HCT116 (cell line): ENCODE results near the gene LMBR1. TPM values are rescaled to one million over a fixed set of nuclear protein-coding genes. Genes with fewer than 3 reads are reported as not detected.

Source experiments
- ATAC-seq: fragments of 200-7000 bp; cut with Tn5 transposase; 2 replicates; pipeline ENCODE4 v1.9.1; 2020; ENCODE audit warnings: mild to moderate bottlenecking, moderate library complexity
- BruUV-seq: library from RNA; stranded (reverse); fragments of 400-500 nt; replicated peaks from 2 replicates; lab custom pipeline; 2021; lab: Mats Ljungman, UMichigan
- CTCF ChIA-PET: fragments of 300-600 bp; sonication (Branson Sonifier 250); formaldehyde crosslinking; loops from one replicate; lab custom pipeline; 2021; ENCODE audit warnings: antibody characterized with exemption; lab: Charles Lee
- POLR2A ChIA-PET: fragments of 300-600, 350-600 bp; sonication (Branson Sonifier 250); formaldehyde crosslinking; loops from one replicate; lab custom pipeline; 2021; ENCODE audit warnings: antibody characterized with exemption; lab: Charles Lee
- RAD21 ChIA-PET, 2 experiments: fragments of 300-600 bp; sonication (Branson Sonifier 250); formaldehyde crosslinking; loops; one replicate each; lab custom pipeline; 2023; ENCODE audit warnings: low total read pairs in 2 of 2; ENCODE audit not compliant: uncharacterized antibody in 2 of 2, unreplicated experiment in 2 of 2, low non-redundant PET in 1 of 2; lab: Charles Lee
- DNase-seq: peaks from one replicate; pipeline ENCODE4 v3.0.0-alpha.2; 2010; ENCODE audit warnings: low read depth, low spot score
- H2AFZ ChIP-seq: fragments of 200-600 bp; shearing (Covaris generic), sonication (generic); 2 replicates; pipeline ENCODE4 v1.6.1; 2017; ENCODE audit warnings: low read depth, mixed run types, mixed read lengths, antibody characterized with exemption, low read length; ENCODE audit not compliant: poor library complexity, severe bottlenecking
- H3K27ac ChIP-seq: 2 replicates; pipeline ENCODE4 v1.5.1; 2012; ENCODE audit warnings: low read depth, low read length
- H3K27me3 ChIP-seq: fragments of 200-600 bp; sonication (generic); 2 replicates; pipeline ENCODE4 v1.6.1; 2016; ENCODE audit warnings: mixed run types, low read length, mixed read lengths; ENCODE audit not compliant: insufficient read depth
- H3K36me3 ChIP-seq, 2 experiments: fragments of 200-500 bp in 1 of 2; fragments of 200-600 bp in 1 of 2; sonication (Bioruptor generic) in 1 of 2; sonication (generic) in 1 of 2; 2 replicates each; pipeline versions ENCODE4 v1.5.1 to v1.6.1; 2014 to 2016; ENCODE audit warnings: low read length in 2 of 2, inconsistent platforms in 1 of 2, mixed read lengths in 1 of 2, mixed run types in 1 of 2; ENCODE audit not compliant: insufficient read depth in 2 of 2, control insufficient read depth in 1 of 2
- H3K4me1 ChIP-seq, 2 experiments: fragments of 200-600 bp in 1 of 2; sonication (generic) in 1 of 2; 2 replicates each; pipeline versions ENCODE4 v1.5.1 to v1.6.1; 2012 to 2017; ENCODE audit warnings: low read length in 2 of 2, inconsistent platforms in 1 of 2, mild to moderate bottlenecking in 1 of 2, mixed read lengths in 1 of 2, mixed run types in 1 of 2, moderate library complexity in 1 of 2; ENCODE audit not compliant: insufficient read depth in 2 of 2, control insufficient read depth in 1 of 2
- H3K4me2 ChIP-seq: fragments of 200-600 bp; sonication (generic); 2 replicates; pipeline ENCODE4 v1.6.1; 2017; ENCODE audit warnings: mixed run types, low read length, mixed read lengths
- H3K4me3 ChIP-seq, 2 experiments: fragments of 200-600 bp in 1 of 2; sonication (generic) in 1 of 2; replicated peaks in 1 of 2; 2 replicates each; pipeline ENCODE4 v1.5.1; 2011 to 2016; ENCODE audit warnings: low read length in 2 of 2, control low read depth in 1 of 2, low read depth in 1 of 2, mild to moderate bottlenecking in 1 of 2, mixed read lengths in 1 of 2, mixed run types in 1 of 2
- H3K79me2 ChIP-seq: fragments of 200-600 bp; sonication (generic); 2 replicates; pipeline ENCODE4 v1.6.1; 2017; ENCODE audit warnings: mild to moderate bottlenecking, mixed run types, low read length, moderate library complexity, mixed read lengths; ENCODE audit not compliant: insufficient read depth
- H3K9ac ChIP-seq: fragments of 200-600 bp; sonication (generic); 2 replicates; pipeline ENCODE4 v1.6.1; 2016; ENCODE audit warnings: low read length, mixed read lengths
- H3K9me2 ChIP-seq: fragments of 200-600 bp; sonication (generic), shearing (Covaris generic); 2 replicates; pipeline ENCODE4 v1.6.1; 2017; ENCODE audit warnings: mixed run types, mild to moderate bottlenecking, moderate library complexity; ENCODE audit not compliant: insufficient read depth
- H3K9me3 ChIP-seq, 2 experiments: fragments of 200-500 bp in 1 of 2; fragments of 200-600 bp in 1 of 2; sonication (Bioruptor generic) in 1 of 2; sonication (generic) in 1 of 2; 2 replicates each; pipeline ENCODE4 v1.6.1; 2014 to 2017; ENCODE audit warnings: low read length in 2 of 2, mixed read lengths in 2 of 2, inconsistent platforms in 1 of 2, low read depth in 1 of 2, mild to moderate bottlenecking in 1 of 2, mixed run types in 1 of 2, moderate library complexity in 1 of 2; ENCODE audit not compliant: control insufficient read depth in 1 of 2, insufficient read depth in 1 of 2
- H4K20me1 ChIP-seq: fragments of 200-600 bp; sonication (generic), shearing (Covaris generic); 2 replicates; pipeline ENCODE4 v1.6.1; 2017; ENCODE audit warnings: mixed run types, mild to moderate bottlenecking, moderate library complexity; ENCODE audit not compliant: insufficient read depth
- CBX3 ChIP-seq: IDR thresholded peaks from 2 replicates; pipeline ENCODE4 v1.6.1; 2012; ENCODE audit warnings: low read depth
- ELF1 ChIP-seq: IDR thresholded peaks from 2 replicates; pipeline ENCODE4 v1.6.1; 2012; ENCODE audit warnings: low read depth, borderline replicate concordance
- EZH2 ChIP-seq: fragments of 200-600 bp; sonication (generic); IDR thresholded peaks from 2 replicates; pipeline ENCODE4 v1.6.1; 2017; ENCODE audit warnings: antibody characterized with exemption, mixed run types
- EZH2phosphoT487 ChIP-seq: fragments of 200-600 bp; IDR thresholded peaks from 2 replicates; pipeline ENCODE4 v1.6.1; 2018; ENCODE audit warnings: antibody characterized with exemption, borderline replicate concordance
- JUND ChIP-seq: IDR thresholded peaks from 2 replicates; pipeline ENCODE4 v1.6.1; 2012
- POLR2A ChIP-seq: IDR thresholded peaks from 2 replicates; pipeline ENCODE4 v1.7.0; 2011; ENCODE audit warnings: borderline replicate concordance; ENCODE audit not compliant: insufficient read depth, insufficient read length; ENCODE audit errors: extremely low read depth
- RAD21 ChIP-seq: IDR thresholded peaks from 2 replicates; pipeline ENCODE4 v1.6.1; 2012; ENCODE audit warnings: low read depth, mild to moderate bottlenecking
- ZFX ChIP-seq: fragments of 450-650 bp; IDR thresholded peaks from 2 replicates; pipeline ENCODE4 v1.6.1; 2017
- intact Hi-C: fragments of 100-400 bp; cut with micrococcal nuclease; formaldehyde crosslinking; loops from 2 replicates; pipeline ENCODE4 v1.10.0; 2022
- total RNA-seq: library from RNA; stranded (reverse); gene quantifications from one replicate; pipeline ENCODE4 v1.2.1, GENCODE V29; 2021; ENCODE audit not compliant: unreplicated experiment
- TF ChIP-seq, protein P1 (sequence below): IDR thresholded peaks from 2 replicates; pipeline ENCODE4 v1.6.1; 2012; ENCODE audit warnings: low read depth
- TF ChIP-seq, protein P2 (sequence below): IDR thresholded peaks from 2 replicates; pipeline ENCODE4 v1.6.1; 2012

Gene LMBR1
- total RNA-seq, 1 experiment from 2014 or later: 84.0 TPM

- peaks cover 14% of the 10 kb centered on the region for H3K79me2 ChIP-seq
- no peak overlapping the region for H3K9ac ChIP-seq
- no peaks in the 10 kb centered on the region; the same call in 1 of the 2 replicates for H4K20me1 ChIP-seq
- TSS peak; percentile 8 for BruUV-seq
- H3K4me1 ChIP-seq: no peaks in the 10 kb centered on the region
- no peaks in the 10 kb centered on the region for H3K9me2 ChIP-seq
- no peak overlapping the region for H3K4me2 ChIP-seq
- H2AFZ ChIP-seq: no peak overlapping the region
- DNase-seq (no peak), ATAC-seq (no peak)
- CTCF ChIA-PET: no interaction called here
- no peak overlapping the region for H3K27ac ChIP-seq
- peaks cover 0 to 7% of the 10 kb centered on the region in 2 experiments; a peak in 1 of 4 replicates for H3K36me3 ChIP-seq
- intact Hi-C loops: no loop called here
- H3K4me3 ChIP-seq: no peak overlapping the region
- TF ChIP-seq POLR2A (no peak), JUND (no peak), ELF1 (no peak), ZFX (no peak), CBX3 (no peak), EZH2phosphoT487 (no peak), RAD21 (no peak), EZH2 (no peak)
- TF ChIP-seq, protein P1, sequence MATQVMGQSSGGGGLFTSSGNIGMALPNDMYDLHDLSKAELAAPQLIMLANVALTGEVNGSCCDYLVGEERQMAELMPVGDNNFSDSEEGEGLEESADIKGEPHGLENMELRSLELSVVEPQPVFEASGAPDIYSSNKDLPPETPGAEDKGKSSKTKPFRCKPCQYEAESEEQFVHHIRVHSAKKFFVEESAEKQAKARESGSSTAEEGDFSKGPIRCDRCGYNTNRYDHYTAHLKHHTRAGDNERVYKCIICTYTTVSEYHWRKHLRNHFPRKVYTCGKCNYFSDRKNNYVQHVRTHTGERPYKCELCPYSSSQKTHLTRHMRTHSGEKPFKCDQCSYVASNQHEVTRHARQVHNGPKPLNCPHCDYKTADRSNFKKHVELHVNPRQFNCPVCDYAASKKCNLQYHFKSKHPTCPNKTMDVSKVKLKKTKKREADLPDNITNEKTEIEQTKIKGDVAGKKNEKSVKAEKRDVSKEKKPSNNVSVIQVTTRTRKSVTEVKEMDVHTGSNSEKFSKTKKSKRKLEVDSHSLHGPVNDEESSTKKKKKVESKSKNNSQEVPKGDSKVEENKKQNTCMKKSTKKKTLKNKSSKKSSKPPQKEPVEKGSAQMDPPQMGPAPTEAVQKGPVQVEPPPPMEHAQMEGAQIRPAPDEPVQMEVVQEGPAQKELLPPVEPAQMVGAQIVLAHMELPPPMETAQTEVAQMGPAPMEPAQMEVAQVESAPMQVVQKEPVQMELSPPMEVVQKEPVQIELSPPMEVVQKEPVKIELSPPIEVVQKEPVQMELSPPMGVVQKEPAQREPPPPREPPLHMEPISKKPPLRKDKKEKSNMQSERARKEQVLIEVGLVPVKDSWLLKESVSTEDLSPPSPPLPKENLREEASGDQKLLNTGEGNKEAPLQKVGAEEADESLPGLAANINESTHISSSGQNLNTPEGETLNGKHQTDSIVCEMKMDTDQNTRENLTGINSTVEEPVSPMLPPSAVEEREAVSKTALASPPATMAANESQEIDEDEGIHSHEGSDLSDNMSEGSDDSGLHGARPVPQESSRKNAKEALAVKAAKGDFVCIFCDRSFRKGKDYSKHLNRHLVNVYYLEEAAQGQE: no peak
- TF ChIP-seq, protein P2, sequence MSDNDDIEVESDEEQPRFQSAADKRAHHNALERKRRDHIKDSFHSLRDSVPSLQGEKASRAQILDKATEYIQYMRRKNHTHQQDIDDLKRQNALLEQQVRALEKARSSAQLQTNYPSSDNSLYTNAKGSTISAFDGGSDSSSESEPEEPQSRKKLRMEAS: no peak
- RAD21 ChIA-PET: no interaction called here
- POLR2A ChIA-PET: no interaction called here
- H3K27me3 ChIP-seq: no peaks in the 10 kb centered on the region
- no peaks in the 10 kb centered on the region for H3K9me3 ChIP-seq
These were observed 60.6 kb downstream of the LMBR1 start for GRCh38 chr7:156832195-156832877.
